ENCODE results near the gene TCF15.

DNA sequence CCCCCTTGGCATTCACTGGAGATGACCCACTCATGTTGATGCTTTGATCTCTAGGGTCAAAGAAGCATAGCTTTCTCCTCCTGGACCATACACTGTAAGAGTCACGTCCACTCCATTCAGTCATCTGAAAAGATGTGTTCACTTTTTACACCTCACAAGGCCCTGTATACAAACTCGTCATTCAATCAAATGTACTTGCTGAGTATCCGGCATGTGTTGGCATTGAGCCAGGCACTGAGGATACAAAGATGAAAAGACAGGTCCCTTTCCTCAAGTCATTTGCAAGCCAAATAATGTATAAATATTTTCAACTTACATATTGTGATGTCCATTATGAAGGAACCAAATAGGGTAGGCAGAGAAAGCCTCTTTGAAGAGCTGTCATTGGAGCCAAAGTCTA is 34.0 kb downstream of the TCF15 start:
- TF ChIP-seq, protein P1, sequence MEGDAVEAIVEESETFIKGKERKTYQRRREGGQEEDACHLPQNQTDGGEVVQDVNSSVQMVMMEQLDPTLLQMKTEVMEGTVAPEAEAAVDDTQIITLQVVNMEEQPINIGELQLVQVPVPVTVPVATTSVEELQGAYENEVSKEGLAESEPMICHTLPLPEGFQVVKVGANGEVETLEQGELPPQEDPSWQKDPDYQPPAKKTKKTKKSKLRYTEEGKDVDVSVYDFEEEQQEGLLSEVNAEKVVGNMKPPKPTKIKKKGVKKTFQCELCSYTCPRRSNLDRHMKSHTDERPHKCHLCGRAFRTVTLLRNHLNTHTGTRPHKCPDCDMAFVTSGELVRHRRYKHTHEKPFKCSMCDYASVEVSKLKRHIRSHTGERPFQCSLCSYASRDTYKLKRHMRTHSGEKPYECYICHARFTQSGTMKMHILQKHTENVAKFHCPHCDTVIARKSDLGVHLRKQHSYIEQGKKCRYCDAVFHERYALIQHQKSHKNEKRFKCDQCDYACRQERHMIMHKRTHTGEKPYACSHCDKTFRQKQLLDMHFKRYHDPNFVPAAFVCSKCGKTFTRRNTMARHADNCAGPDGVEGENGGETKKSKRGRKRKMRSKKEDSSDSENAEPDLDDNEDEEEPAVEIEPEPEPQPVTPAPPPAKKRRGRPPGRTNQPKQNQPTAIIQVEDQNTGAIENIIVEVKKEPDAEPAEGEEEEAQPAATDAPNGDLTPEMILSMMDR (IDR thresholded peaks at IDR 0.05), result no peak
- TF ChIP-seq POLR2AphosphoS5 (IDR thresholded peaks at IDR 0.05; ENCODE audit: insufficient read depth in 1 of 2, low read depth in 1 of 2) (no peak), POLR2A (IDR thresholded peaks at IDR 0.05) (no peak)
